ENCODE measurements around the gene GRM7.
A peak's percentile ranks its signal among the peaks of the same experiment; 100 is the strongest.

Gene GRM7

DNA sequence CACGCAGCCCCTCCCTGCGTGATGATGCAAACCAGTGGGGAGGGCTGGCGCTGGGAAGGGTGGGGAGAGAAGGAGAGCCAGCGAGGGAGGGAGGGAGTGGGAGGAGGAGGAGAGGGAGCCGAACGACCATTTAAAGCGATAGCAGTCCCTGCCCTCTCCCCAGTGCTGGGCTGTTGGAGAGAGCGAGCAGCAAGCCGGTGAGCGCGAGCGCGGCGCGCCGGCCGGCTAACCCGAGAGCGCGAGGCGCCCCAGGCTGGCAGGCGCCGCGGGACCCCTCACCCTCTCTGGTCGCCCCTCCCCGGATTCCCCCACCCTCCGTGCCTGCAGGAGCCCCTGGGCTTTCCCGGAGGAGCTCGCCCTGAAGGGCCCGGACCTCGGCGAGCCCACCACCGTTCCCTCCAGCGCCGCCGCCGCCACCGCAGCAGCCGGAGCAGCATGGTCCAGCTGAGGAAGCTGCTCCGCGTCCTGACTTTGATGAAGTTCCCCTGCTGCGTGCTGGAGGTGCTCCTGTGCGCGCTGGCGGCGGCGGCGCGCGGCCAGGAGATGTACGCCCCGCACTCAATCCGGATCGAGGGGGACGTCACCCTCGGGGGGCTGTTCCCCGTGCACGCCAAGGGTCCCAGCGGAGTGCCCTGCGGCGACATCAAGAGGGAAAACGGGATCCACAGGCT, at the start of gene GRM7:
GRM7 (plus strand) TSS at position 162 of the 671 bp plus-strand sequence.
- DNase-seq, result peak; percentile 57

DNA sequence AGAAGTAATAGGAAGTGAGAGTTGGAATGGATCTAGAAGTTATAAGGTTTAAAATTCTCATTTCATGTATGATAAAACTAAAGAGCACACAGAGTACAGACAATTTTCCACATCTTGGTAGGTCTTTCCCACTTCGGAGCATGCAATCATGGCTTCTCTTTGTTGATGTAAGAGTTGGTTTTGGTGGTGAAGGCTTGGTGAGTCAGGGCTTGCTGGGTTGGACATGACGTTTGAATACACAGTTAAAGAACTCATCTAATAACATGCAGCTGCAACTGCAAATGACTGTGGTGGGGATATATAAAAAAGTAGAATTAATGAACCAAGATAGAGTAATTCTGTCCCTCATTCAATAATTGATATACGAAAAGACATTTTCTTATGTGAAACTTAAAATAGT, 39.5 kb upstream of the GRM7 start:
- no peak for DNase-seq

DNA sequence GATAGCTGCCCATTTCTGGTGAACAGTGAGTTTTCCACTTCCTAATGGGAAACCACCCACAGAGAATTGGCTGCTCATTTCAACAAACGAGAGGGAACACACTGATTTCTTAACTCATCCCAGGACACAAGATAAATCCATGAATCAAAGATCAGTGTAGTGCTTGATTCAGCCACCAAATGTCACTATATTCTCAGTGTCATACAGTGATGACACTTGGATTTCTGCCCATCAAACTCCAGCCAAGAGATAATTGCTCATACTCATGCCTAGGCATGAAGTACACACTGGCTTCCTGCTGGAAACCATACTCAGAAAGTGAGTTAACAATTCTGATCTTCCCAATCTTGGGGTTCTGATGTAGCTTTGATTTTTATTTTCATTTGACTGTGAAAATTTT, 35.4 kb upstream of the GRM7 start:
- peak; percentile 69 for DNase-seq

DNA sequence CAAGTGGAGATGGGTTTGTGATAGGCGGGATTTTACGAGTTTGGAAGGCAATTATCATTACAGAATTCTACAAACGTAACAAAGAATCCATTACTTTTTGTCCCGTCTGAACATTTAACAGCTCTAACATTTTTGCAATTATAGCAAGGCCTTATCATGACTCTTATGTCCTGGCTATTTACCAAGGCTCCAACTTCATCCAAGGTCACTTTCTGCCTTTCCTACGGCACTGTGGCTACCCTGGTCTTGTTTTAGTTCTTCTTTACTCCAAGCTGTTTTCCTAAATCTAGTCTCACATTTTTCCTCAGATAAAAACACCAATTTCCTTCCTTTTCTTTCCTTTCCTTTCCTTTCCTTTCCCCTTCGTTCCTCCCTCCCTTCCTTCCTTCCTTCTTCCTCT, 33.5 kb upstream of the GRM7 start:
- DNase-seq, result no peak

DNA sequence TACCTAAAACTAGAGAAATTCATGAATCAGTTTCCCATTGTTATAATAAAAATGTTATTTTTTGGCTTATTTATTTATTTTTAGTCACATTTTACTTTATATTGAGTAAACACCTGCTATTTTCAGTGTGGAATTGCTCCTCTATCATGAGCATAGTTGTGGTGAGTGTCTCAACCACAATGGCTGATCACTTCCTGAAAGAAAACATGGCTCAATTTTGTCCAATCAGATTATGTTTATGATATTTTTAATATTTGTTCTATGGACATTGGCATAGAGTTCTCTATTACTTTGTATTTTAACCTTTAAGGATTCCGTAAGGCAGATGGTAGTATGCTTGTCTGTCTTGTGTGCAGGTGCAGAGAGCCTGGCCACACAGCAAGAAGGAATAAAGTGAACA, 16.2 kb upstream of the GRM7 start:
- no peak for DNase-seq

DNA sequence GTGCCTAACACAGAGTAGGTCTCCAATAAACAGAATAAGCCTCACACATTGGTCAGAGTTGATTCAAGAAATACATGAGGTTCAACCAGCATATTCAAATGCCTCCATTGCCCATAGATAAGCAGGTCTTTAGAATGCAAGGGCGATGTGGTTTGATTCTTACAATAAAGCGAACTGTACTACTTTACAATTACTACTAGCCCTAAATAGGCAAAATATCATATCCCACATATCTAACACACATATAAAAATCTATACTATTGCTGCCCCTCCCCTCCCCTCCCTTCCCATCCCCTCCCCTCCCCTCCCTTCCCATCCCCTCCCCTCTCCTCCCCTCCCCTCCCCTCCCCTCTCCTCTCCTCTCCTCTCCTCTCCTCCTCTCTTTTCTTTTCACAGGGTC, 6.7 kb upstream of the GRM7 start:
- no peak for DNase-seq

DNA sequence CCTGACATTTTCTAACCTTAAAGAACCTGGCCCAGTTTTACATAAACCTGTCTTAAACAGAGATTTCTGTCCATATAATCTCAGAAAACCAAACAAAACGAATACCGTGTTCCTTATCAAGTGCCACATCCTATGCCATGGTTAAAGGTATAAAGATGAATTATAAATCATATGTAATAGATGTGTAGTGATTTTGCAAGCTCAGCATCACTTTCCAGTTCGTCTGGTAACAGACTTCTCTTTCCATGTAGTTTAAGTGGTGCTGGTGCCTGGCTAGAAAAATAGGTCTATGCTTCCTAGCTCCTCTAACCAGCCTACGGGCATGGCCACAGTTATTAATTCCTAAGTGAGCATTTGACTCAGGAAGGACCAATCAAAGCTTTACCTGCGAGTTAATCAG, 3.4 kb upstream of the GRM7 start:
- no peak for DNase-seq

DNA sequence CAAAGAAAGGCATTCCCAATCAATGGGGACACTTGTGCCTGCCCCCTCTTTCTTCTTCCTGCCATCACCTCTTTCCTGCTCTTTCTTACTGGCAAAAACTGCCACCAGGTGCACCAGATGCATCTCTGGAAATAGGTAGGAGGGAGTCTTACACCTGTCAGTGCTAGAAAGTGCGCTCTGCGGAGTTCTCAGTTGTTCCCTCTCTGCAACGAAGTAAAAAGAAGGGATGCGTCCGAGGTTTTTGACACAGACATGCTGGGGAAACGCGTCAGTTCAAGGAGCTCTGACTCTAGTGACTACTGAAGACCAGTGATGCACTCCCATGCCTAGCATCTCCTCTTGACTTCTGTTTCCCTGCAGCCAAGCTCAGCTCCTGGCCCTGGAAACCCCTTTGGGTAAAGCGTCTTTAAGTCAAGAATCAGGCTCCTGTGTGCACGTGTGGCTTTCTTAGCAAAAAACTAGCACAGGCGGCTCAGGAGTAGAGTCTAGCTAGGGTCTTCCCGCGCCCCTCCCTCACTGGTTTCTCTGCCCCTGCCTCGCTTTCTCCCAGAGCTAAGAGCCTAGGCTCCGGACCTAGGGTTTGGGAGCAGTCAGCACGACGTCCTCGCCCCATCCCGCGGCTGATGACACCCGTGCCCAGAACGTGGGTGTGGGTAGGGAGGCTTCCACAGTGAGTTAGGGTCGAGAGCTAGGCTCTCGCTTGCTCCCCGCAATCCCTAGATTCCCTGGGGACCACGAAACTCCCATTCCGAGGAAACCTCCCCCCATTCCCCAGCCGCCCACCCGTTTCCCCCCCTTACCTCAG, 564 bp upstream of the GRM7 start:
- no peak for DNase-seq

DNA sequence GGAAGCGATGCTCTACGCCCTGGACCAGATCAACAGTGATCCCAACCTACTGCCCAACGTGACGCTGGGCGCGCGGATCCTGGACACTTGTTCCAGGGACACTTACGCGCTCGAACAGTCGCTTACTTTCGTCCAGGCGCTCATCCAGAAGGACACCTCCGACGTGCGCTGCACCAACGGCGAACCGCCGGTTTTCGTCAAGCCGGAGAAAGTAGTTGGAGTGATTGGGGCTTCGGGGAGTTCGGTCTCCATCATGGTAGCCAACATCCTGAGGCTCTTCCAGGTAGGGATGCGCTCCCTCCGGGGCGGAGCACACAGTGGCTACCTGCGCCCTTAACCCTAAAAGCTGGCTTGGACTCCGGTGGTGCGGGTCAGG, 698 bp downstream of the GRM7 start:
- DNase-seq, result peak; percentile 37

DNA sequence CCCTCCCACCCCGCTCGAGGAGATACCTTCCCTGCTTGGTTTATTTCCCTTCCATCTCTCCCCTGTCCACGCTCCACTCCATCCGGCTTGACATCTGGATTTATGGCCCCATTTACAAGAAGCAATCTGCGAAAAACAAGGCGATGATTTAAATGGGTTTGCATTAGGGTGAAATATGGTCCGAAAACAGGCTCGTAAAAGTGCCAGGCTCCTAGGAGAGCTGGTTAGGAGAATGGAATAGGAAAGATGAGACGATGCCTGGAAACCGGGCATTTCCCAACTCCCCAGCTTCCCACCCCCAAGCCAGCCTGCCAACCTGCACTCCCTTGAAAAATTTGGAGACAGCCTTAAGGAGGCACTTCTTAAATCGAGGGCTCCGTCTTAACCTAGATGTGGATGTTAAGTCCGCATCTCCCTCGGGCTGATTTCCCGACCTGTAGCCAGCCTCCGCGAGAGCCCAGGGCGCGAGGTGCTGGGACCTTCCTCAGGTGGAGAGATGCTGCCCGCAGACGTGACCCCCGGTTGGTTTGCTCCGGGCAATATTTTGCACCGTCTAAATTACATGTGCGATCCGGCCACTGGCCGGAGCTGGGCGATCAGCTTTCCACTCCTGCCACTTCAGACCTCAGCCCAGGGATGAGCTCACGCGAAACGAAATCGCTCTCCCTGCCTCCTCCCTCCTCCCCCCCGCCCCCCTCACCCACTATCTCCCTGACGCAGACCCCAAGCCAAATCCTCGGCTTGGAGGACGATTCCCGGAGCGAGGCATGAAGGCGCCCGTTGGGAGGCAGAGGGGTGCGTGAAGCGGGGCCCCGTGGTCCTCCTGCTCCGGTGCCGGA, 1.3 kb downstream of the GRM7 start:
- DNase-seq, result peak; percentile 37

DNA sequence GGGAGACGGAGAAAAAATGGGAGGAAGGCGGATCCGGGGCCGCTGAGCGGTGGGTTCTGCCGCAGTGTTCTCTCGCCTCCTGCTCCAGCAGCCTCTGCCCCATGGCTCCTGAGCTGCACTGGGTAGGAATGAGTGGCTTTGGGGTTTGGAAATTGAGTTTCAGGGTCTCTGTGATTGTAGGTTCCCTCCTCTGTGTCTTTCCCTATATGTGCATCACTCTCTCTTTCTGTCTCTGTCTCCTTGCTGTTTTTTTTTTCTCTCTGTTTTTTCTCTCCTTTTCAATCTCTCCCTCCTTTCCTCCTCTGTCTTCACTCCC, 1.9 kb downstream of the GRM7 start:
- no peak for DNase-seq

DNA sequence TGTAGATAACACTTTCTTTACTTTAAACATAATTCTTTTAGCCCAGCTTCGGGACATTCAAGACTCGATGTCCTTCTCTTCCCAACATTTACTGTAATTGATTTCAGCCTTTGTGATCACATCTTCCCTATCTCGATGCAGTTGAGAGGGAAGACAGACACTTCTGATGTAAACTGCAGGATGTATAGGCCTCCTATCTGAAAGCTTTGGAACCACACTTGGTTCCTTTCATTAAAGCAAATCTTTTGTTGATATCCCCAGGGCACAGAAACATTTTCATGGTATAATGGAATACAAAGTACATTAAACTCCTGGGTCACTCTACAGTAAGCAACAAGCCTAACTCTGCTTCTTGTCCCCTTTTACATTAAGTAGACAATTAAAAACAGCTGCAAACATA, 6.4 kb downstream of the GRM7 start:
- peak; percentile 2 for DNase-seq

DNA sequence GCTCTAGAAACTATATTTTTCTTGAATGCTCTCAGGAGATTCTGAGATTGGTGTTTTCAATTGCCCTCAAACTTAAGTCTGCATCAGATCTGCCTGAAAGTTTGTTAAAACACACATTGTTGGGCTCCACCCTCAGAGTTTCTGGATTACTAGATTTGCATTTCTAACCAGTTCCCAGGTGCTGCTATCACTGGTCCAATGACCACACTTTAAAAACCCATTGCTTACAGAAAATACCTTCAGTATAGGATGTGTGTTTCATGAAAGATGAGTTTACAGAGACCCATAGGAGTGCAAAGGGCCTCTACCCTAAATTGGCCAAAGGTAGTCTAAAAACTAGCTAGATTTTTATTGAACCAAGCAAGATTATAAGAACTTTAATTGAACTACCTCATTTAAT, 17.8 kb downstream of the GRM7 start:
- no peak for DNase-seq

DNA sequence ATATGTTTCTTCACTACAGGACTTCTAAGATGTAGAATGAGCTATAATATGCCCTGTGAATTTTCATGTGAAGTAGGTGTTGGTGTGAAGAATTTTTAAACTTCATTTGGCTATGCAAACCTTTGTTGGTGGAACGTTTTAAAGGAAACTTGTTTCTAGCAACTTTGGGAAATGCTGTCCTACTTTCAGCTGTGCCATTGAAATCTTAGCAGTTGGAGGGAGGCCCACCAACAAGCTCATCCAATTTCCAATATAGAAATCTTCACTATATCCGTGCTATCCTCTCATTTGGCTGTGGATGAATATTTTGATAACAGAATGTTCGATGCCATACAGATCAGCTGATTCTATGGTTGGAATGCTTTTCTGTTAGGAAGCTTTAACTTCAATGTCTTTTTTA, 51.3 kb downstream of the GRM7 start:
- DNase-seq, result no peak

DNA sequence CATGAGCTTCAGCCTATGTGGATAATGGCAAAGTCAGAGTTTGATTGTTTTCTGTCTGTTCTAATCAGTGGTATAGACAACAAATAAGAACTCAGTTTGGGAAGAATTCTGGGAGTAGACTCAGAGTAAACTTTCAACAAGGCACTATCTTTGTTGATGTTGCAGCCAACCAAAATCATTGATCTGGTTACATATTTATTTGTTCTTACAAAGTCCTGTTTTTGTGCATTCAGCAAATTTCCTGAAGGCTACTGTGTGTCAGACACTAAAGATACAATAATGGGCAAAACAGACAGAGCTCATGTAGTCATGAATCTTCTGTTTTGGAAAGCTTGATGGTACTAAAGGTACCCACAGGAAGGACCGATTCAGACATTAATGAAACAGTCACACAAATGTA, 55.0 kb downstream of the GRM7 start:
- no peak for DNase-seq

DNA sequence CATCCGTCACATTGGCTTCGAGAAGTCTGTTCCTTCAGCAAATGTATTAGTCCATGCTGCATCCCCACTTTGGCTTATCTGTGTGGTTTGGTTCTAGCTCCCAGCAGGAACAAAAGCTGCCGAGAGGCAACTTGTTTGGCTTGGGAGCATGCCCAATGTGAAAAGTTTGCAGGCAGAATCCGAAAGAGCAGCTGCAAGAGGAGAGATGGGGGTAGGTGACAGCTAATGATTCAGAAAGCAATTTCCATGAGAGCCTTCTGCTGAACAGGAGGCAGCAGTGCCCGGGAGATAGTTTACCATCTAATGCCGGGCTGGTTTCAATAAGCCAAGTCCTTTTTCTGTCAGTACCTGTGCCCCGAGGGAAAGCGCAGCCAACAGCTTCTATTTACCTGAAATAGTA, 60.2 kb downstream of the GRM7 start:
- DNase-seq, result peak; percentile 78

DNA sequence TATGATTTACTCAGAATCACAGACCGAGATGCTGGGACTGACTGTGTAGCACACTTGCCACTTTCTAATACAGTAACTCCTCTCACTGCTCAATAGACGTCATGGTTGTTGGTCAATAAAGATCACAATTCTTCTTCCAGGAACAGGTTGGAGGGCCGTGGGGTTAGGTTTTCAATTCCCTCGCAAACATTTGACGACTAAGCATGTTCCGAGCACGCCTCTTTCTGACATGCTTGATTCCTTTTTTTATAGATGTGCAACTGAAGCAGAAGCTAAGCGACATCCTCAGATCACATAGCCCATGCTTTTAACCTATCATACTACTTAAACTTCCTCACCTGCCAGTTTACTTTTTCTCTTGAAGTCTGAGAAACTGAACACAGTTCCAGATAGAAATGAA, 61.0 kb downstream of the GRM7 start:
- no peak for DNase-seq

DNA sequence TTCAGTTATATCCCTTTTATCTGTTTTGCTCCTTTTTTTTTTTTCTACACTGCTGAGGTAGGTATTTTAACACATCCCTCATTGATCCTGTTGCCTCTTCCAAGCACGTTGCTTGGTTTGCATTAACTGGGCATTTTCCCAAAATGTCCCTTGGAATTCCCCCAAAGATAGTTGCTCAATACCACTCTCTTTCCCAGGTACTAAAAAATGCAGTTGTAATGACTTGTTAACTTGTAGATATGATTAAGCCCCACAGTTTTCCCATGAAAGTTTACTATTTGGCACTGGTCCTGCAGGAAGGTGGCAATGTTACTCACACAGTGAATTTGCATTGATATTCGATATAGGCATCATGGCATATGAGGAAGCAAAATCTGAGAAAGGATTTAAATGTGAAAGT, 67.1 kb downstream of the GRM7 start:
- peak; percentile 10 for DNase-seq

DNA sequence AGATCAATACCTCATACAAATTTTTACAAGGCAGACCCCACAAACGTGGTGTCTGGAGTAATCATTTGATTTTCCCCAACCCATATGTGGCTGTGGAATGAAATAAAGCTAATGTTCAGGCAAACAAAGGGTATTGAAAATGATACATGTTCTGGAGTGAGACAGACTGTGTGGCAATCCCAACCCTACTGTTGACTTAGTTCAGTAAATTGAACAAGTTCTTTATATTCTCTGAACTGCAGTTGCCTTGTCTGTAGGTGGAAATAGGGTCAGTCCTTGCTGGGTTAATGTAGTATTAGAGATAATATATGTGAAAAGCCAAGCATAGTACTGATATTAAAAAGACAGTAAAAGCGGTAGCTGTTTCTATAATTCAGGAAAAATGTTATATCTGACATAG, 69.0 kb downstream of the GRM7 start:
- DNase-seq, result peak; percentile 1

DNA sequence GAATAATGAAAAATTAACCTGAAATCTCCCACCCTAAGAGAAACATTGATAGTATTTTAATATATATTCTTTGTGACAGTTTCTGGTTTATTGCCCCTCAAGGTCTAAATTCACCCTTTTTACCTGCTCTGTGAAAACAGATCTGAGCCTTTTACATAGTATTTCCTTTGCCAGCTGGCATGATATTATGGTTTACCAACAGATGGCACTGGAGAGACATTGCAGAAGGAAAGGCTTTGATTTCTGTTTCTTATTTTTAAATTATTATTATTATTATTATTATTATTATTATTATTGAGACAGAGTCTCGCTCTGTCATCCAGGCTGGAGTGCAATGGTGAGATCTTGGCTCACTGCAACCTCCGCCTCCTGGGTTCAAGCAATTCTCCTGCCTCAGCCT, 74.5 kb downstream of the GRM7 start:
- peak; percentile 7 for DNase-seq

DNA sequence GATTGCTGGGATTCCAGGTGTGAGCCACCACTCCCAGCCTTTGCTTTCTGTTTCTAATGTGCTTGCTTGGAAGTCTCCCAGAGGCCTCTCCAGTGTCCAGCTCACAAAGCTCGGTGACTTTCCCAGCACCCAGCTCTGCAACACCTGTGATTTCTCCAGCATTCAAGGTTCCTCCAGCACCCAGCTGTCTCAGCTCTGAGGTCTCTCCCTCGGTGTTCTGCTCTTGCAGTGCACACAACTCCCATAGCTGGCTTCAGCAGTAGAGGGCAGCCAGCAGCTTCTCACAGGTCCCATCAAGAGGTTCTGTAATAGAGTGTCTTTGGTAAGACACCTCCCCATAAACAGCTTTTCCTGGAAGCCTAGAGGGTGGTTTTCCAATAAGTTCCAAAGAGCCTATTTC, 75.1 kb downstream of the GRM7 start:
- DNase-seq, result no peak

DNA sequence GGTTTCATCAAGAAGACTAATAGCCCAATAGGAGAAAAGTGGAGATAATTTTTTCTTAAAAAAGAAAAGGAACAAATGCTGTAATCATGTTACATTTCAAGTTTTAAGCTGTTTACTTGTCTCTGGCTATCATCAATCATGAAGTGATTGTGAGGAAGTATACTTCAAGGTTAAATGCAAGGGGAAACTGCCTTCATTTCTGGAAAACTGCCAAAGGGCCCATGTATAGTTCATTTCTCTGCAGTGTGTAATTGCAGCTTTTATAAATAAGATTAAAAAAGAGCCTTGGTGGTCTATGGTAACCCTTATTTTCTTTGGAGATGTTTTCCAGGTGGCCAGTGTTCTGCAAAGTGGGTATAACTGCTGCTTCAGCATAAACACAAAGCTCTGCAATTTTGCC, 101.9 kb downstream of the GRM7 start:
- DNase-seq, result peak; percentile 31

DNA sequence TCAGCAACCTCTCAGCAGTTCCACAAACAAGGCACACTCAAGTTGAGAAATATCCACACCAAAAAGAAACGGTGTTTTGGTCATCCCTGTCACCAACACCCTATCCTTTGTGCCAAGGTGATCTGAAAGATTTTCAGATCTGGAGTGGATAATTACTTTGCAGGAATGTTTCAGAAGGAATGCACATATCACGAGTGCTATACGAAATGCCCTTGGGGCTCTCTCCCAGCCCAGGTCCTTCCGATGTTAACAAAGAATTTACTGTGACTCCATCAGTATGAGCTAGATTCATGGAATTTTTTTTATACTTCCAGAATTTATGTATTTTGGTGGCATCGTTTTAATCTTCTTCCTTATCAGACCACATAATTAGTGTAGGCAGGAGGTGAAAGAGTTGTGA, 105.0 kb downstream of the GRM7 start:
- no peak for DNase-seq

DNA sequence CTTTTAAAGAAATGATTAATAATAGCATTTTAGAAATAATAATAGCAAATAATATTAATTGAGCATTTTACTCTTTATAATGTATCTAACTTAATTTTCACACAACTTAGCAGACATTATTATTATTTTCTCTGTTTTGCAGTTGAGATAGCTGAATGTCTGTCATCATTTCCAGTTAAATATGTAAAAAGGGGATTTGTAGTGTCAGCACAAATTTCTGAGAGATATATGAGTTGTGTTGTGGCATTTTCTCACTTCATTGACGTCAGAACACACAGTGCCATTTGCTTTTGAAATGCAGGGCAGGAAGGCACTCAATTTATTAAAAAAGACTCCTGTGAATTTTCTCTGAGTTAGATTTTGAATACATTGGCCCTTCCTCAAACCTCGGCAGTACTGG, 111.0 kb downstream of the GRM7 start:
- no peak for DNase-seq

All from NCI-H69 (cell line).